AG08396 (cell line): ENCODE data around the gene TMEM200A.
"Not testable (repeated sequence)": the region's sequence is repeated elsewhere in the genome, so short reads cannot be mapped to it uniquely, and the experiment has no call there.

ENCODE experiments used
- DNase-seq: peaks from one replicate; pipeline ENCODE4 v3.0.0; 2012; ENCODE audit warnings: low spot score, mixed read lengths

The TMEM200A gene

GRCh38 chr6:130365166-130366106 is at the start of gene TMEM200A:
Gene TMEM200A (plus strand): TSS chr6:130366017. CDS start chr6:130440423, 74,406 bp downstream.
- DNase-seq = peak; percentile 88

GRCh38 chr6:130320908-130321307 is 44.9 kb upstream of the TMEM200A start:
- DNase-seq = no peak

DNA sequence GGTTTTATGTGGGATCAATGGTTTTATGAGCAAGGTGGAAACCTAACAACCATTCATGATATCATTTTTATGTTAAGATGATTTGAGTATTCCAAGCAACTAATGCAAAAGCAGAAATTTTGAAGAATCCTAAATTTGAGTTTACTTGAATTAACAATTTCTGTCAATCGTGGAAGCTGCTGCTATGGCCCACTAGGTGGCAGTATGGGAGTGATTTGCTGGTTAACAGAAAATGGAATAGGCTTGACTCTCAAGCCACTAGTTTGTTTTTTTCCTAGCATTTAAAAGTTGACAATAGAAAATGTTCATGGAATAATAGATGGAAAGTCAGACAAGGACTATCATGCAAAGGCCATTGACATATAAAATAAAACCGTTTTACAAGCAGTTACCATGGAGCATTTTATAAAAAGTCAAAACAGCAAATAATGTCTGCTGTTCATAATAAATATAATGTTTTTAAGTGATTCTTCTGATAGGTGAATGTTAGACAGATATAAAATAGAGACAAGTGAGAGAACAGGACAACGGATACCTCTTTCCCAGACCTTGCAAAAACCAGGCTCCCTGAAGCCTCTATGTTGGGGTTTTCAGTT is 43.0 kb upstream of the TMEM200A start:
- DNase-seq = peak; percentile 21

- peak; percentile 71 for DNase-seq
Observed at GRCh38 chr6:130324657-130325056, 41.2 kb upstream of the TMEM200A start.

- DNase-seq = no peak
Observed at GRCh38 chr6:130326496-130326895, 39.3 kb upstream of the TMEM200A start.

DNA sequence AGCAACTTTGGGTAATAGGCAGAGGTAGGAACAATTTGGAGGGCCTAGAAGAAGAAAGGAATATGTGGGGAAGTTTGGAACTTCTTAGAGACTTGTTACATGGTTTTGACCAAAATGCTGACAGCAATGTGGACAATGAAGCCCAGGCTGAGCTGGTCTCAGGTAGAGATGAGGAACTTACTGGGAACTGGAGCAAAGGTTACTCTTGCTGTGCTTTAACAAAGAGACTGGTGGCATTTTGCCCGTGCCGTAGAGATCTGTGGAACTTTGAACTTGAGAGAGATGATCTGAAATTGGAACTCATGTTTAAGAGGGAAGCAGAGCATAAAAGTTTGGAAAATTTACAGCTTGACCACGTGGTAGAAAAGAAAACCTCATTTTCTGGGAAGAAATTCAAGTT is 28.3 kb upstream of the TMEM200A start:
- no peak for DNase-seq

DNA sequence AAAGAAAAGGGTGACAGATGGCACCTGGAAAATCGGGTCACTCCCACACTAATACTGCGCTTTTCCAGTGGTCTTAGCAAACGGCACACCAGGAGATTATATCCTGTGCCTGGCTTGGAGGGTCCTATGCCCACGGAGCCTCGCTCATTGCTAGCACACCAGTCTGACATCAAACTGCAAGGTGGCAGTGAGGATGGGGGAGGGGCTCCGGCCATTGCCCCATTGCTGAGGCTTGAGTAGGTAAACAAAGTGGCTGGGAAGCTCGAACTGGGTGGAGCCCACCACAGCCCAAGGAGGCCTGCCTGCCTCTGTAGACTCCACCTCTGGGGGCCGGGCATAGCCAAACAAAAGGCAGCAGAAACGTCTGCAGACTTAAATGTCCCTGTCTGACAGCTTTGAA is 19.5 kb upstream of the TMEM200A start:
- not testable (repeated sequence) for DNase-seq

DNA sequence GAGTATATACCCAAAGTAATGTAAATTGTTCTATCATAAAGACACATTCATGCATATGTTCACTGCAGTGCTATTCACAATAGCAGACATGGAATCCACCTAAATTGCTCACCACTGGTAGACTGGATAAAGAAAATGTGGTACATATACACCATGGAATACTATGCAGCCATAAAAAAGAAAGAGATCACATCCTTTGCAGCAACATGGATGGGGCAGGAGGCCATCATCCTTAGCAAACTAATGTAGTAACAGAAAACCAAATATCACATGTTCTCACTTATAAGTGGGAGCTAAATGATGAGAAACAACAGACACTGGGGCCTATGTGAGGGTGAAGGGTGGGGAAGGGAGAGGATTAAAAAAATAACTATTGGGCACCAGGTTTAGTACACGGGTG is 11.5 kb upstream of the TMEM200A start:
- DNase-seq = no peak

DNA sequence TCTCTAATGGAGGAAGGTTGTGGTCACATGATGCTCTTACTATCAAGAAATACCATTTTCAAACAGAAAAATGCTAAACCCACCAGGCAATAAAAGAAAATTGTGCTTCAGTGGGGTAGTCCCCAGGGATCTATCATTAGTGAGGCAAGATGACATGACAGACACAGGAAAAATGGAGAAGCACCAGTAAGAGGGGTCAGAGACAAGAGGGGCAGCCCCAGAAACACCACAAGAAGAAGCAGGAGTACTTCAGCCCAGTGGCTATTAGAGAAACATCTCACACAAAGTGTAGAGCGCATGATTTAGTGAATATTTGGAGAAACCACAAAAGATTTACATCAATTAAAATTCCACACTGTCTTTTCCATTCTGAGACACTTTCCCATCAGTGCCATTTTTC is 10.2 kb upstream of the TMEM200A start:
- DNase-seq = no peak

GRCh38 chr6:130357436-130357835 is 8.4 kb upstream of the TMEM200A start:
- DNase-seq = no peak

DNA sequence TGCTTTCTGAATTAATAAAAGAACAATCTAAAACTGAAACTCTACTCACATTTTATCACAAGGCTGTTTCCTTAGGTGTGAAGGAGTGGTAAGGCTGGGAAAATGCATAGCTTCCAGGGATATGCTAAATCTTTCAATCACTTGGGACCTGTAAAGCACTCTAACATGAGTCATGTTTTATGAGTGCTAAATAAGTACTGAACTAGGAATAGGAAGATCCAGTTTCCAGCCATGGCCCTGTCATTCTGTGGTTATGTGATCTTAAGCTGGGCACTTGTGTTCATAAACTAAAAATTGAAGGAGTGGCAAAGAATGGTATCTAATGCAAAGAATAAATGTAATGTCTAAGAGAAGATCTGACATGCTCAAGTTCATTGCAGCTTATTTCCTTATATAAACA is 6.1 kb upstream of the TMEM200A start:
- no peak for DNase-seq

DNA sequence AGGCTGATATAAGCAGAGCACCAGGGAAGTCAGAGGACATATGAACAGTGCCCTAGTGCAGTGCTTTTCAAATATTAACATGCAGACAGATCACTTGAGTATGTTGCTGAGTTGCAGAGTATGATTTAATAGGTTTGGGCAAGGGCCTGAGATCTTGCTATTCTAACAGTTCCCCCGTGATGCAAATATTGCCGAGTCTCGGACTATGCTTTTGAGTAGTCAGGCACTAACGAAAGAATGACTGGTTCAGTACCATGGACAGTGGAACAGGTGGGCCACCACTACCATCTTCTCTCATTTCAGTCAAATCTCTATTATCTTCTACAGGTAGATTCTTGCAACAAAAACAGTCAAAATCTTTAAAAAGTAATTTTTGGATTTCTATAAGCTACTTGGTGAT is 3.7 kb upstream of the TMEM200A start:
- DNase-seq = no peak

- DNase-seq = no peak
Observed at GRCh38 chr6:130364224-130364780, 1.5 kb upstream of the TMEM200A start.

GRCh38 chr6:130366107-130367005 is 539 bp downstream of the TMEM200A start:
- DNase-seq = peak; percentile 84

DNA sequence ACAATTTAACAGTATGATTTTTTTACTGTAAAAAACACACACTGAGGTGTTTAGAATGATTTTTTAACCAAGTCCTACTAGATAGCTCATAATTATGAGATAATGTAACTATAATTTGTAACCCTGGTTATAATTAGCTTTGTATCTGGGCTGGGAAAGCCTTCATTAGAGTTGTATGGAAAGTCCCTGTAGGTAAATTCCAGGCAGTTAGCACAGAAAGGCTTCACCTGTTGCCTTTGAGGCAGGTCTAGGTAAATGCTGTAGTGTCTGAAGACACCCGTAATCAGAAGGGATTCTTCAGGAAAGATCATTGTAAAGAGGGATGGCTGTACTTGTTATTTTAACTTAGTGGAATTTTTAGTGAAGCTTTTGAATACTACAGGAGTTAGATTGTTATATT is 1.9 kb downstream of the TMEM200A start:
- DNase-seq = no peak

- no peak for DNase-seq
Observed at GRCh38 chr6:130368576-130368975, 2.8 kb downstream of the TMEM200A start.

DNA sequence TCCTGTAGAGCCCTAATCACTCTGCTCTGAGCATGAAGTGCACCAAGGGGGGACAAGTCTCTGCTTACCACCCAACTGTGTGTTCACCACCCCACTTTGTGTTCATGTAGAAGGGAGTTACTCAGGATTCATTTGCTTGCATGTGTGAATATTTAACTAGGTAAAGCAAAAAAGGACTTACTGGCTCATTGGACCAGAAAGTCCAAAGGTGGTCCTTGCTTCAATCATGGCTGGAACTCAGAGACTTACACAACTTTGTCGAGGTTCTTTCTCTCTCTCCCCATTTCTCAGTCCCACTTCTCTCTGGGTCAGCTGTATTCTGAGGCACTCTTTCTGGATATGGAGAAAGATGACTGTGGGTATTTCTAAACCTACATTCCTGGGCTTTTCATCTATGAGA is 4.0 kb downstream of the TMEM200A start:
- no peak for DNase-seq

DNA sequence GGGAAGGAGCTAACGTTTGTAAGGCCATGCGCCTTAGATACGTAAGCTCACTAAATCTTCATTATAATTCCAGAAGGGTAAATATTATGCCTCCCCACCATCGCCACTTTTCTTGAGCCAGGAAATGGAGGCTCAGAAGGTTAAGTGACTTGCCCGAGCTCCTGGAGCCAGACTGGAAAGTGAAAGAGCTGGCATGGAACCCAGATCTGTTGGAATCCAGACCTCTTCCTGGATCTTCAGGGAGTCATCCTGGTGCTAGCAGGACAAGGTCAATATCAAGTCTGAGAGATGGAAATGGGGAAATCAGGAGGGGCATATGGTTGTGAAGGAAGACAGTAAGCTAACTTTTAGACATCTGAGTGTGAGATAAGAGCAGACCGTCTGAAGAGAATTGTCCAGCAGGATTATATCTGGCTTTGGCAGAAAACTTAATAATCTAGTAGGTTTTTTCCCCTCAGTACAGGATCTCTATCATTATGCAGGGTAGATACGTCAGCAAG is 6.2 kb downstream of the TMEM200A start:
- no peak for DNase-seq

- DNase-seq = peak; percentile 31
Observed at GRCh38 chr6:130372786-130373185, 7.0 kb downstream of the TMEM200A start.

DNA sequence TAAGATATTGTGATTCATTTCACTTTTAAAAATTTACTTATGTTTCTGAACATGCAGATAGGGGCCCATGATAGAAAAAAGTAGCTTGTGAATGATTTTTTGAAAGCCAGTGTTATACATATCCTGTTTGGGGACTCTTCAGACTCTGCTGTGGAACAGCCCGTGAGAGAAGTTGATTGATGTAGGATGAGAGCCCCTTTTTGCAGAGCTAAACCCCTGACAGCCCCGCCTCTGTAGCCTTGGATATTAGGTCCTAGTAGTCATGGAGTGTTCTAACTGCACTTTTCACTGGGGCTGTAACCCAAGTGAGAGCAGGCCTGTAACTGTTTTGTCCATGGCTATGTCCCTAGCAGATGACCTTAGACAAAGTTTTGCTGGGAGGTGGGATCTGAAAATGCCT is 8.2 kb downstream of the TMEM200A start:
- no peak for DNase-seq

DNA sequence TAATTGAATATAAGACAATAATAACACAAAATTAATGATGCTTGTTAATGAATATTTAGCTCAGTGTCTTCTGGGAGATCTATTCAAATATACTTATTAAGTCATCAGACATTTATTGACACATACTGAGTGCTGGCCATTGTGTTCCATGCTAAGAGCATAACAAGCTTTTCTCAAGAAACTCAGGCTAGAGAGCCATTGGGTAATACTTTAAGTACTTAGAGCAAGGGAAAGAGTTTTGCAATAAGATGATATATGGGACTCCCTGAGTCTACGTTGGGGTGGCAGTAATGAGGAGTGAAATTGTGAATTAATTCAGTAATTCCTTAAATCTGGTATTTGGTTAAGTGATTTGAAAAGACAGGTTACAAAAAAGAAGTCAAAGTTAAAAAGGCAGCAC is 11.1 kb downstream of the TMEM200A start:
- no peak for DNase-seq

GRCh38 chr6:130377371-130377770 is 11.6 kb downstream of the TMEM200A start:
- DNase-seq = no peak
